HG03354 (cell line): ENCODE results near the gene TBX3.

Experiments
- ATAC-seq: cut with Tn5 transposase; IDR thresholded peaks from one replicate; pipeline ENCODE4 v1.9.1; 2021; ENCODE audit warnings: mild to moderate bottlenecking; ENCODE audit not compliant: unreplicated experiment, poor library complexity, severe bottlenecking

TBX3 gene

DNA sequence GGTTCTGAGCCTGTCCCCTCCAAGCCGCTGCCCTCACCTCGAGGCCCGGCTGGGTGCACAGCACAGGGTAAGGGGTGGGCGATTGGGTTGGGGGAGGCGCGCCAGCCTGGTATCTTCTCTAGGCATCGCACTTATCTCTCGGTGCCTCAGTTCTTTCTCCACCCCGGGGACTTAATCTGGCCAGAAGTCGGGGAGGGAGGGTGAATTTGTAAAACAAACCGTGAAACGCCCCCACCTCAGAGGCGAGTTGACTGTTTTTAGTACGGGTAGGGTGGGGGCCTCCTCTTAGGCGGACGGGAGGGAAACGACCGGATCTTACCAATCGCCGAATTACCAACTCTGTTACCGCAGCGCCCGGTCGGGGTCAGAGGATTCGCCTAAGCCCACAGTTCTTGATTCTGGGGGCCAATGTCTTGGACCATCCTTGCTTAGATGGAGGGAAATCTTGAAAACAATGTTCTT is 1.4 kb upstream of the TBX3 start:
- no peak for ATAC-seq

DNA sequence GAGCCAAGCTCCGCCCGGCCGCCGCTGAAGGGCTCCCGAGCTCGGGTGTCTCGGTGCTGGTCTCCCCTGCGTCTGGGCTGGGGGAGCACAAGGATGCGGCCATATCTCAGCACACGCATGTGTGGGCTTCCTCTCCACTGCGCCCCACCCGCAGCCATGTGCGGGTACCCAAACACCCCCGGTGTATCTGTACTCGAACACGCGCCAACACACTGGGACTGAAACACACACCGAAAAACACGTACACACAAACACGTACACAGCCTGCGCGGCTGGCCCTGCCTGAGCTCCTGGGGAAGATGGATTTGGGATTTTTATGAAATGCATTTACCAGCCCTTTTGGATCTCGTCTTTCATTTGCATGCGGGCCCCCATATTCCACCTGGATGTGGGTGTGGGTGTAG is 897 bp upstream of the TBX3 start:
- ATAC-seq: no peak

DNA sequence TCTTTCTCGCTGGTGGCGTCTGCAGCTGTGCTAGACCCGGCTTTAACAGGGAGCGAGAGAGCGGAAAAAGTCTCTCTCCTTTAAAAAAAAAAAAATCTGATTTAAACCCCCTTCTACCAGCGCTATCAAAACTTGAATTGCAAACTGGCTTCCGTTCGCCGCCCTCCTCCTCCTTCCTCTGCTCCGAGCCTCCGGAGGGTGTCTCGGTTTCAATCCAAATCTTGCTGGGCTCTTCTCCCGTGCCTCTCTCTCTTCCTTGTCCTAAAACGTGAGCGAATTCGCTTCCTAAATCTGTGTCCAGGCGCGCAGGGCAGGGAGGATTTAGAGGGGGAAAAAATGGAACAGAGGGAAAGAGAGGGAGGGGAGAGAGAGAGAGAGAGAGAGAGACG is 272 bp downstream of the TBX3 start:
- ATAC-seq: no peak

- ATAC-seq: no peak
Observed at GRCh38 chr12:114682785-114683708, 928 bp downstream of the TBX3 start.

DNA sequence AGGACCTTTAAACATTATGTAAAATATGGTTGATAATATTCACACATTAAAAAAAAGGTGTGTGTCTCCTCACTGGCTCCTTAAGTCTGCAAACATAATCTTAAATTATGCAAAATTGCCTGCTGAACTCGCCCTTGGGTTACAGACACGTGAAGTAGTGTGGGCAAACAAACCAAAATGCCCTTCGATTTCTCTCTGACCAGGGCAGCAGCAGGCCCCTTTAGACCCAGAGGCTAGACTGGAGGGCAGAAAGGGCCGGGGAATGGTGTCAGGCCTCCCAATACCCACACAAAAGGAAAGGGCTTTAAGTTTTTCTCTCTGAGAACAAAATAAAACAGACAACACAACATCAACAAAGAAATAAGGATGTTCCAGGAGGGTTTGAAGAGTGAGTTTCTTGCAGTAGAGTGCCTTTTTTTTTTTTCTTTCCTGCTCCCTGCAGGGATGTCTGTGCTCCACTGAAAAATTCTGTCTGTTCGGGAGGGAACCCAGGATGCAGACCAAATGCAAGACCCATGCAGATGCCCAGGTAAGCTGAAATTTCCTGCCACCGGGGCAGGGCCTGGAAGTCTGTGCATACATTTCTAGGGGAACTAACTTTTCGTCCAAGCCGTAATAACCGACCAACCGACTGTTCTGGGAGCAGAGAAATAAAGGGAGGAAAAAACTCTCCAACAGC is 1.7 kb downstream of the TBX3 start:
- ATAC-seq: no peak

DNA sequence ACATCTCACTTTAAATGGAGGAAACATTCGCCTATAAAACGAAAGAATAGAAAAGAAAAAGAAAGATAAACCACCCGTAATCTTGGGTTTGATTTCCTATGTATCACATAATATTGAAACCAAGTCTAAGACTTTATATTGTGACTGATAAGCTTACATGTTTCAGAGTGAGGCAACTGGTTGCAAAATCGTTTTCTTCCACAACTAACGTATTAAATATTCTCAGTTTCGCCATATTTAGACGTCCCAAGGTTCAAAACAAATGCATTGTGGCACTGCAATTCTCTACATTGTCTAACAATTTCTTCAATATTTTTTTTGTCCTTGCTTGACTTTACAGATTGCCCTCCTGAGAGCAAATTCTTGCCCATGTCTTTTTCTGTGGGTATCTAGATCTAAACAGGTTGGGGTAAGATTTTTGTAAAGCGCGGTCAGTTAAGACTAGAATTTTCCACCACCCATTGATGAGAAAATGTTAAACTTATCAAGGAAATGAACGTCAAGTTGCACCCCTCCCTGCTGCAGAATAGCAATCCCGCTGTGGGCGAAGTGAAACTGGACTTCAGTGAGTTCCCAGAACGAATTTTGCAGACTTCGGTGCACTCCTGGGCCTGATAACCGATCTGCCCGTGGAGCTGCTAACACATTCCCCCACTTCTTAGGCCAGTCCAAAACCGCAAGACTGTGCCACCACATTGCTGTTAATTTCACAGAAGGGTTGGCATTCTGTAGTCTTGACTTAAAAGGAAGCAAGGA is 2.7 kb downstream of the TBX3 start:
- no peak for ATAC-seq

GRCh38 chr12:114680604-114681069 is 3.3 kb downstream of the TBX3 start:
- ATAC-seq: no peak

DNA sequence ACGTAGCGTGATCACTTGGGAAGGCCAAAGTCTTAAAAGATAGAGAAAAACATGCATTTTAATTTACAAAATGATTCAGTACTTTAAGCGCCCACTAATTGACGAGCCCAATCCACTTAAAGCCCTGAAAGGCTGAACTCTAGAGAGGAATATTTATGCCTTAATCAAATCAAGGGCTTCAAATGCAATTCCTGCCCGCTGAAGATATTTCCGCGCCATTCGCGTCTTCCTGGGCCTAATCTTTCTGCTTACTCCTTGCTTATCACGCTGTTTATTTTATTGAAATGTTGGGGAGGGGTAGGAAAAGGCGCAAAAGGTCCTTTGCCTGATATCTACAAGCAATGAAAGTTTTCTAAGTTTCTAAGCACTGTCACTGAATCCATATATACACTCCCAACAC is 4.0 kb downstream of the TBX3 start:
- ATAC-seq: no peak

- ATAC-seq: no peak
Observed at GRCh38 chr12:114679452-114679875, 4.5 kb downstream of the TBX3 start.

GRCh38 chr12:114678718-114679117 is 5.3 kb downstream of the TBX3 start:
- no peak for ATAC-seq

GRCh38 chr12:114678028-114678427 is 5.9 kb downstream of the TBX3 start:
- no peak for ATAC-seq

DNA sequence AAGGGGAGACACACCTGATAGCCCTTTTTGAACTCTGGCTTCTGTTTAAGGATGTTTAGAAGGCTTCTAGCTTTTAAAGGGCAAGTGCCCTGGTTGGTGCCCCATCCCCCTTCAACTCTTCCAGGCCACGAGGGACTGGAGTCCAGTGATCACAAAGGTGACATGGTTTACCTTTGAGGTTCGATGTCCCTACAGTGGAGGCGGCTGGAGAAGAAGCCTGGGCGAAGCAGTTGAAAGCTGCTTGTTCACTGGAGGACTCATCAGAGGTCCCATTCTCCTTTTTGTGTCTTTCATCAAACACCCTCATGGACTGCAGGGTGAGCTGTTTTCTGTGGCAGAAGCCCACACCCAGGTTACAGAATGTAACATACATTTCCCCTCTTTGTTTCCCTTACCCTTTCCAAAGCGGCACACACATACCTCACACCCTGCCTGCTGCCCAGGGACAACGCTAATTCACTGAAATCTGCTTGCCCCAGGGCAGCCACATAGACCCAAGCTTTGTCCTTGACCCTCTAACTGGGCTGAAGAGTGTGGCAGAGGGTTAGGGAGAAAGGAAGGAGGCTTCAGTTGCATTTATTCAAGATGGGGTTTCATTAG is 7.7 kb downstream of the TBX3 start:
- ATAC-seq: no peak

DNA sequence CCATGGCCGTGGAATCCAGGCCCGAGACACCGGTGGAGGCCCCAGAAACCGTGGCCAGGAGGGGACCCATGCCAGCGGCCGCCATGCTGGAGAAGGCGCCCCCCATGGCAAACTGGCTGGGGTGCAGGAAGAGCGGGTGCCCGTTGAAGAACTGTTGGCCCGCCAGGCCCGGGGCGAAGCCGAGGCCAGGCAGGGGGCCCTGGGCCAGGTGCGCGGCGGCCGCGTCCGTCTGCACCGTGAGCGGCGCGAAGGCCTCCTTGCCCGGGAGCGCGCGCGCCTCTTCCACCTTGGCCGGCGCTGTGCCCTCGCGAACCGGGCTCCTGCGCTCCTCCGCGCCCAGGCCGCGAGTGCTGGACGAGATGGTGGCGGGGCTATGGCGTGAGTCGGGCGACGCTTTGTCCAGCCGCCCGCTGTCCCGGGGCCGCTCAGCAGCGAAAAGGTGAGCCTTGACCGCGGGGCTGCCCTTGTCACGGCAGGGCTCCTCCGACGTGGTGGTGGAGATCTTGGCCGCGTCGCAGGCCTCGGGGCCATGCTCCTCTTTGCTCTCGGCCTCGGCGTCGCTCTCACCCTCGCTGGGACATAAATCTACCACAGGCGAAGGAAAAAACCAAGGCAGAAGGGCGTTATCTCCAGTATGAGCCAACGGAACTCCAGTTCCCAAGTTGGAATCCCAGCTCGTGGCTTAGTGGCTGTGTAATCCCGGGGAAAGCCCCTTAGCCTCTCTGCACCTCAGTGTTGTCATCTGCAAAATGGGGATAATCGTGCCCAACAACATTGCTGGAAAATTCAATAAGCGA is 9.5 kb downstream of the TBX3 start:
- no peak for ATAC-seq

DNA sequence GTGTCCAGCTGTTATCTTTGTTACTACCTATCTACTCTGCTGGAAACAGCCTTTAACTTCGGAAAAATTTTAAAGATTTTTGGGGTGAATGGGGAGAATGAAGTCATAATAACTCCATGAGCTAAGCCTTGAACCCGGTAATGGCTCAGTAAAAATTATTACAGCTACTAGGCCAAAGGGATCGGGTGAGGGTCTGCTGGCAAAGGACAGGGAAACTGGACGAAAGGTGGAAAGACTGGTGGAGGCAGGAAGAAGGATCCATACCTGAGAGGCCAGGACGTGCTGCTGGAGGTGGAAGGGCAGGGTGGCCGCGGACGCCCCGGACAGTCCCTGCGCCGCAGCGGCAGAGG is 10.1 kb downstream of the TBX3 start:
- no peak for ATAC-seq

DNA sequence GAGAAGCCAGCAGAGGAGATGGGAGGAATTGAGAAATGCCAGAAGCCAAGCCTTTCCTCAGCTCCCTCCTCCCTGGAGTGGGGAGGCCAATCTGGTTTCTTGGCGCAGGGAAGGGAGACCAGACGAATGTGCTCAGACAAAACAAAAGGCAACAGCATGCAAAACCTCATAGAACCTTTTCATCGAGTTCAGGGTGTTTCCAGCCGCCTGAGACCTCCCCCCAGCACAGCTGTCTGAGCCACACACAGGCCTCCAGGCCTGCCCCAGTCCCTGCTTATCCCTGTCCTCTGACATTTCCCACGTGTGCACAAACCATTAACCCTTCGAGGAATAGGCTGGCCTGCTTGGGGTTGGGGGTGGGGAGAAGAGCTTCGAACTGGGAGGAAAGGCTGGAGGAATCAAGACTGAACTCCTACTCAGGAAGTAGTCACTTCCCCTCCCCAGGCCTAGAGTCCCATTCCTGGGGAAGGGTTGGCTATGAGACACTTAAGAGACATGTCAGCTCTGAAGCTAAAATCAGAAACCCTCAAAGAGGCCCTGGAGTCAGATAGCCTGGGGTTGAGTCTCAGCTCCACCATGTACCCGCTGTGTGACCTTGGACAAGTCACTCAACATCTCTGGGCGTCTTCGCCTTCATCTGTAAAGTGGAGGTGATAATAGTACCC is 10.7 kb downstream of the TBX3 start:
- ATAC-seq: no peak

DNA sequence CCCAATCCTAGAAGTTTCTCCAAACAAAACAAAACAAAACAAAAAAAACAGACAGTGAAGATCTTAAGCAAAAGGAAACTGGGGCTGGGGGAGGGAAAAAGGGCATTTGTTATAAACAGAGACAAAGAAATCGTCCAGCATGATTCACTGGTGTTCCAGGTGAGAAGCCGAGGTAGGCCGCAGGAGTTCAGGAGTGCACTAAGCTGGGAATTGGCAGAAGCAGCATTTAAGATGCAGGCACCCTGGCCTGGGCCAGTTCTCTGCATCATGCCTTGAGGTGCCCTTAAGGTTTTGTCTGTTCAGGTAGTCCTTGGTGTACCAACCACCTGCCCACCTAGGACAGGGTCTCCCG is 11.2 kb downstream of the TBX3 start:
- no peak for ATAC-seq

GRCh38 chr12:114671443-114672411 is 12.2 kb downstream of the TBX3 start:
- no peak for ATAC-seq

DNA sequence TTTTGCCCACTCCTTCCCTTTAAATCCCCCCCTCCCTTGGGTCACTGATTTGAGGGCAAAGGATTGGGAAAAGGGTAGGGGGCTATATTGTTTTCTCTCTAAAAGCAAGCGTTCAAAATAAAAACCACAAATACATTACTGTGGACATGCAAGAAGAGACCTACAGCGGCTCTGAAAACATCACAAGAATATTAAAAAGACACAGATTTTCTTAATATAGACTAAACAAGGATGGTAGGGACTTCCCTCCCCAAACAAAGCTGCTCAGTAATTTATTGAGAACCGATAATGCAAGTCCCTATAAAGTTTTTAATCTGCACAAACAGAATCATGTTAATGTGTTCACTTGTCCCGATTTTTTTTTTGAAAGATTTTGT is 12.9 kb downstream of the TBX3 start:
- ATAC-seq: no peak
